ENCODE measurements around the gene TBC1D9B.
A peak's percentile ranks its signal among the peaks of the same experiment; 100 is the strongest.

DNA sequence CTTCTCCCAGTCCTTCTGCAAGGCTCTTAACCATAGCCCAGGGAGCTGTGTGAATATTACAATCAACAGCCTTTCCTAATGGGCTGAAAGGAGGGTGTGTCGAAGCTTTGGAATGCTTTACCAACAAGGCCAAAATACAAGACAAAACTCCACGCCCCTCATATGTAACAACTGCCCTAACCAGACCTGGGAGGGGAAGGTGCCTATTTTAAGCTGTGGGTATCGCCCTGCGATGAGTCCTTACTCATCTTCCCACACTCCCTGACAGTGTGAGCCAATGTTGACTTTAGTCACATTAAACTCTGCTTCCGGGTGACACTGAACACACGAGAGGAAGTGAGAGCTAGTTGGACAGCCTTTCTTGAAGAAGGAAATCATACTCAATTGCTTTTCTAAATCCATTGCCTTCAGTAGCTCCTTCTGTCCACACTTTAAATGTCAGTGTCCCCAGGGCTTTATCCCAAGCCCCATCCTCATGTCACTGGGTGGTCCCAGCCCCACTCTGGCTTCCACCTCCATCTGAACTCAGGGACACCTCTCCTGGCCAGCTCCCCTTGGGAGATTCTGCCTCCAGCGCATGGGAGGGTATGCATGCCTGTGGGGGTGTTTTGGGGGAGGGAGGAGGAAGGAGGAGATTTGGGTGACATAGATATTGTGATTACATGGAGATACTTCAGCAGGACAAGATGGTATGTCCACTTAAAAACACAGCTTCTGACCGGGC is 6.5 kb upstream of the TBC1D9B start:
- TF ChIP-seq POLR2AphosphoS5 (IDR thresholded peaks at IDR 0.05; ENCODE audit: low read depth, low read length) (no peak), POLR2A (IDR thresholded peaks at IDR 0.05; ENCODE audit: low read depth, low read length) (no peak), POU2F2 (IDR thresholded peaks at IDR 0.05; ENCODE audit: low read depth, low read length) (no peak), SPI1 (IDR thresholded peaks at IDR 0.05; ENCODE audit: low read depth, low read length) (peak; percentile 42; the same call in 1 of the 2 replicates), TAF1 (IDR thresholded peaks at IDR 0.05; ENCODE audit: low read depth, low read length) (no peak), PAX5 (IDR thresholded peaks at IDR 0.05; ENCODE audit: insufficient read depth, low read length, severe bottlenecking) (no peak)
